PC-3 (cell line): ENCODE data around the gene INSM1. TPM values are rescaled to one million over a fixed set of nuclear protein-coding genes. Genes with fewer than 3 reads are reported as not detected.

ENCODE experiments used
- ATAC-seq: fragments of 200-7000 bp; cut with Tn5 transposase; 2 replicates; pipeline ENCODE4 v1.9.1; 2020; ENCODE audit warnings: mild to moderate bottlenecking, moderate library complexity
- BruUV-seq: library from RNA; stranded (reverse); fragments of 400-500 nt; replicated peaks from 2 replicates; lab custom pipeline; 2021; lab: Mats Ljungman, UMichigan
- CTCF ChIA-PET: fragments of 300-600 bp; sonication (Branson Sonifier 250); formaldehyde crosslinking; loops from one replicate; lab custom pipeline; 2022; ENCODE audit warnings: antibody characterized with exemption; lab: Charles Lee
- POLR2A ChIA-PET: fragments of 300-600 bp; sonication (Branson Sonifier 250); formaldehyde crosslinking; loops from one replicate; lab custom pipeline; 2022; ENCODE audit warnings: antibody characterized with exemption; ENCODE audit not compliant: unreplicated experiment; lab: Charles Lee
- DNase-seq: peaks from one replicate; pipeline ENCODE4 v3.0.0-alpha.2; 2015
- H2AFZ ChIP-seq: fragments of 300-600 bp; sonication (generic); 2 replicates; pipeline ENCODE4 v1.6.0; 2016; ENCODE audit warnings: antibody characterized with exemption, low read length
- H3F3A ChIP-seq: fragments of 300-600 bp; sonication (generic); one replicate; pipeline ENCODE4 v1.6.0; 2017; ENCODE audit warnings: antibody characterized with exemption, low read length, control low read depth, mild to moderate bottlenecking; ENCODE audit not compliant: unreplicated experiment
- H3K27ac ChIP-seq: fragments of 300-600 bp; sonication (generic); 2 replicates; pipeline ENCODE4 v1.5.1; 2016; ENCODE audit warnings: mild to moderate bottlenecking, low read length
- H3K27me3 ChIP-seq: fragments of 300-600 bp; sonication (generic); 2 replicates; pipeline ENCODE4 v1.6.1; 2016; ENCODE audit warnings: low read length, mixed read lengths
- H3K36me3 ChIP-seq: fragments of 300-600 bp; sonication (generic); 2 replicates; pipeline ENCODE4 v1.6.1; 2016; ENCODE audit warnings: low read depth, mixed run types, low read length, mixed read lengths
- H3K4me1 ChIP-seq: fragments of 300-600 bp; sonication (generic); 2 replicates; pipeline ENCODE4 v1.5.1; 2016; ENCODE audit warnings: low read length; ENCODE audit not compliant: insufficient read depth
- H3K4me2 ChIP-seq: fragments of 300-600 bp; sonication (generic); 2 replicates; pipeline ENCODE4 v1.6.0; 2016; ENCODE audit warnings: low read length
- H3K4me3 ChIP-seq: fragments of 300-600 bp; sonication (generic); 2 replicates; pipeline ENCODE4 v1.5.1; 2016; ENCODE audit warnings: mild to moderate bottlenecking, low read length, mixed read lengths
- H3K79me2 ChIP-seq: fragments of 300-600 bp; sonication (generic); 2 replicates; pipeline ENCODE4 v1.6.1; 2017; ENCODE audit warnings: low read length, mixed read lengths
- H3K9ac ChIP-seq: fragments of 300-600 bp; sonication (generic); 2 replicates; pipeline ENCODE4 v1.6.0; 2016; ENCODE audit warnings: mild to moderate bottlenecking, low read length
- H3K9me2 ChIP-seq: fragments of 300-600 bp; sonication (generic); replicated peaks from 2 replicates; pipeline ENCODE4 v1.6.1; 2016; ENCODE audit warnings: mixed run types, low read length, mixed read lengths
- H3K9me3 ChIP-seq: fragments of 300-600 bp; sonication (generic); 2 replicates; pipeline ENCODE4 v1.6.1; 2016; ENCODE audit warnings: low read length, mixed read lengths
- H4K20me1 ChIP-seq: fragments of 300-600 bp; sonication (generic); 2 replicates; pipeline ENCODE4 v1.6.1; 2016; ENCODE audit warnings: low read length, mixed read lengths
- EZH2 ChIP-seq: fragments of 300-600 bp; sonication (generic); IDR thresholded peaks from one replicate; pipeline ENCODE4 v1.6.1; 2017; ENCODE audit warnings: antibody characterized with exemption, mild to moderate bottlenecking, low read length; ENCODE audit not compliant: unreplicated experiment
- EZH2phosphoT487 ChIP-seq: fragments of 300-600 bp; sonication (generic); IDR thresholded peaks from 2 replicates; pipeline ENCODE4 v1.6.1; 2018; ENCODE audit warnings: mild to moderate bottlenecking, antibody characterized with exemption, low read length, borderline replicate concordance
- intact Hi-C: fragments of 100-400 bp; cut with micrococcal nuclease; formaldehyde crosslinking; loops from 2 replicates; pipeline ENCODE4 v1.9.0; 2023
- total RNA-seq: library from RNA; depleted of rRNA; stranded (reverse); fragments of >200 nt; gene quantifications from 2 replicates; pipeline ENCODE4 v1.2.3, GENCODE V29; 2014
- TF ChIP-seq, protein P1 (sequence below): fragments of 300-600 bp; sonication (generic); conservative IDR thresholded peaks from 2 replicates; pipeline ENCODE4 v1.5.1; 2017; ENCODE audit warnings: antibody characterized with exemption, low read depth, mild to moderate bottlenecking, low read length

Gene INSM1
- total RNA-seq, 1 experiment from 2014 or later, result 0.04 TPM

DNA sequence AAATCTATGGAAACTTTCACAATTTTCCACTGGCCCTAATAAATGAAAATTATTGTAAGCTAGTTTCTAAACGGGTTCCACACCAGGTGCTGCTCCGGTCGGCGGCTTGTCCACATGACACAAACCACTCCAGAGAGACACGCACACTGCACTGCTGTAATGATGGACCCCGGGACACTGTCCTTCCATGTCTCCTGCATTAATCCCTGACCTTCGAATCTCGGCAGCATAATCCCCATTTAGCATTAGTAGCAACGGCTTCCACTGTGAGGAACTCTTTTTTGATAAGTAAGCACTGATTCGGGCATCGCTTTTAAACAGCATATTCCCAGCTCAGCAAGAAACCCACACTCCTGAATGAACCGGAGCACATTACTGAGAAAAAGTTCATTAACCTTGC lies 43.5 kb downstream of the INSM1 start:
- H2AFZ ChIP-seq, result no peak overlapping the region
- H3F3A ChIP-seq, result no peaks in the 10 kb centered on the region
- no peak overlapping the region for H3K9ac ChIP-seq
- H3K9me2 ChIP-seq, result no peaks in the 10 kb centered on the region
- no peak overlapping the region for H3K4me3 ChIP-seq
- CTCF ChIA-PET, result no interaction called here
- BruUV-seq, result no TSS peak
- H3K4me1 ChIP-seq, result no peaks in the 10 kb centered on the region
- H3K9me3 ChIP-seq, result no peaks in the 10 kb centered on the region
- ATAC-seq (no peak), DNase-seq (no peak)
- H3K79me2 ChIP-seq, result no peaks in the 10 kb centered on the region
- H3K36me3 ChIP-seq, result no peaks in the 10 kb centered on the region
- H4K20me1 ChIP-seq, result no peaks in the 10 kb centered on the region
- no peak overlapping the region for H3K4me2 ChIP-seq
- no peaks in the 10 kb centered on the region for H3K27me3 ChIP-seq
- TF ChIP-seq, protein P1, sequence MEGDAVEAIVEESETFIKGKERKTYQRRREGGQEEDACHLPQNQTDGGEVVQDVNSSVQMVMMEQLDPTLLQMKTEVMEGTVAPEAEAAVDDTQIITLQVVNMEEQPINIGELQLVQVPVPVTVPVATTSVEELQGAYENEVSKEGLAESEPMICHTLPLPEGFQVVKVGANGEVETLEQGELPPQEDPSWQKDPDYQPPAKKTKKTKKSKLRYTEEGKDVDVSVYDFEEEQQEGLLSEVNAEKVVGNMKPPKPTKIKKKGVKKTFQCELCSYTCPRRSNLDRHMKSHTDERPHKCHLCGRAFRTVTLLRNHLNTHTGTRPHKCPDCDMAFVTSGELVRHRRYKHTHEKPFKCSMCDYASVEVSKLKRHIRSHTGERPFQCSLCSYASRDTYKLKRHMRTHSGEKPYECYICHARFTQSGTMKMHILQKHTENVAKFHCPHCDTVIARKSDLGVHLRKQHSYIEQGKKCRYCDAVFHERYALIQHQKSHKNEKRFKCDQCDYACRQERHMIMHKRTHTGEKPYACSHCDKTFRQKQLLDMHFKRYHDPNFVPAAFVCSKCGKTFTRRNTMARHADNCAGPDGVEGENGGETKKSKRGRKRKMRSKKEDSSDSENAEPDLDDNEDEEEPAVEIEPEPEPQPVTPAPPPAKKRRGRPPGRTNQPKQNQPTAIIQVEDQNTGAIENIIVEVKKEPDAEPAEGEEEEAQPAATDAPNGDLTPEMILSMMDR, result no peak
- TF ChIP-seq EZH2, result no peak
- no peak for TF ChIP-seq EZH2phosphoT487
- intact Hi-C loops, result no loop called here
- POLR2A ChIA-PET, result no interaction called here
- H3K27ac ChIP-seq, result no peak overlapping the region

DNA sequence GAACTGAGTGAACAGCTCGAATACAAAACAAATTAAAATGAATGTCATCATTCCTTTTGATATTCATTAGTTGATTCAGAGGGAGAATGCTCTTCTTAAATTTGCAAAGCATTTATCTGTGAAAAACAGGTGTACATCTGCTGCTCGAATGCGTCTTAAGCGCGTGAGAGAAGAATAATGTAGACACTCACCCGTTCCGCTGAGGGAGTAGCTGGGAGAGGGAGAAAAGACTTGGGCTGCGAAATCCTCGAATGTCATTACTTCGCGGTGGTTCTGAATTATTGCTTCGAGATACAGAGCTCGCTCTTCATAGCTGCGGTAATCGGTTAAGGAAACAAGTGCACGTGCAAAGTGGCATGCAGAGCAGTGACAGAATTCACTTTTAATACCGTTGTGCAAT lies 43.9 kb downstream of the INSM1 start:
- Histone ChIP-seq H3K4me2 (no peak overlapping the region), H4K20me1 (no peaks in the 10 kb centered on the region), H3K4me1 (no peaks in the 10 kb centered on the region), H3K4me3 (no peak overlapping the region), H3K27ac (no peak overlapping the region), H3K9me3 (no peaks in the 10 kb centered on the region), H3K79me2 (no peaks in the 10 kb centered on the region), H3K36me3 (no peaks in the 10 kb centered on the region), H3K9ac (no peak overlapping the region), H3K9me2 (no peaks in the 10 kb centered on the region), H3F3A (no peaks in the 10 kb centered on the region), H2AFZ (no peak overlapping the region), H3K27me3 (no peaks in the 10 kb centered on the region)
- DNase-seq, result no peak
- no peak for ATAC-seq
- POLR2A ChIA-PET, result no interaction called here
- TF ChIP-seq, protein P1, result no peak
- TF ChIP-seq EZH2phosphoT487 (no peak), EZH2 (no peak)
- BruUV-seq, result no TSS peak
- intact Hi-C loops, result no loop called here
- CTCF ChIA-PET, result no interaction called here

DNA sequence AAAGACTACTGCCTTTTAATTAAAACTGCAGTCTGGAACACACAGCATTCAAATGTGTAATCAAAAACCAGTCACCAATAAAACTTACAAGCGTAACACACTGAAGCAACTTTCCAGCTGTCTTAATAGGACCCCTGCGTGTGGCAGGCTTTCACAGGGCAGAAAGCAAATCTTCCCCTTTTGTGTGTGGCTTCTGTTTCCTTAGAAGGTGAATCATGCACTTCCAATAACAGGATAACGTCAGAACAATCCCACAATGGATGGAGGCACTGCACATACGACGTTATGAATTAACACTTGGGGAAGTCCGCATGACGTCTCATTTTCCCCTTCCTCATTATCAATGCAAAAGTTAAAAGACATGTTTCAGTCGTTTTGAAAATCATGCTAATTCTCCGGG lies 44.8 kb downstream of the INSM1 start:
- Histone ChIP-seq H3K36me3 (no peaks in the 10 kb centered on the region), H3K9me3 (no peaks in the 10 kb centered on the region), H3F3A (no peaks in the 10 kb centered on the region), H3K9me2 (no peaks in the 10 kb centered on the region), H2AFZ (no peak overlapping the region), H3K4me1 (no peaks in the 10 kb centered on the region), H3K9ac (no peak overlapping the region), H3K79me2 (no peaks in the 10 kb centered on the region), H3K27me3 (no peaks in the 10 kb centered on the region), H3K4me3 (no peak overlapping the region), H3K27ac (no peak overlapping the region), H4K20me1 (no peaks in the 10 kb centered on the region), H3K4me2 (no peak overlapping the region)
- BruUV-seq, result no TSS peak
- ATAC-seq (no peak), DNase-seq (no peak)
- TF ChIP-seq, protein P1, result no peak
- TF ChIP-seq EZH2 (no peak), EZH2phosphoT487 (no peak)
- CTCF ChIA-PET, result no interaction called here
- POLR2A ChIA-PET, result no interaction called here
- intact Hi-C loops, result no loop called here
